Stimulated activated CD4-positive, alpha-beta T cell treated with anti-CD3 and anti-CD28 coated beads, Interleukin-4, amount 100 ng/mL, for 24 hours (primary cell): ENCODE data around the gene NTNG1.

Source experiments
- DNase-seq: peaks from one replicate; pipeline ENCODE4 v3.0.0-alpha.2; 2020

Gene NTNG1

GRCh38 chr1:107419003-107419402 is 278.2 kb downstream of the NTNG1 start:
- DNase-seq: no peak

GRCh38 chr1:107422901-107423300 is 282.1 kb downstream of the NTNG1 start:
- DNase-seq: no peak

- DNase-seq: peak; percentile 5
Observed at GRCh38 chr1:107430540-107431228, 289.8 kb downstream of the NTNG1 start.

- DNase-seq: no peak
Observed at GRCh38 chr1:107432108-107432507, 291.3 kb downstream of the NTNG1 start.

GRCh38 chr1:107433068-107433467 is 292.2 kb downstream of the NTNG1 start:
- no peak for DNase-seq

GRCh38 chr1:107433635-107434360 is 293.0 kb downstream of the NTNG1 start:
- no peak for DNase-seq

- DNase-seq: no peak
Observed at GRCh38 chr1:107434361-107434693, 293.5 kb downstream of the NTNG1 start.

- no peak for DNase-seq
Observed at GRCh38 chr1:107436552-107437241, 295.9 kb downstream of the NTNG1 start.

GRCh38 chr1:107439567-107439966 is 298.7 kb downstream of the NTNG1 start:
- no peak for DNase-seq

GRCh38 chr1:107442551-107442950 is 301.7 kb downstream of the NTNG1 start:
- no peak for DNase-seq

- DNase-seq: no peak
Observed at GRCh38 chr1:107443027-107443426, 302.2 kb downstream of the NTNG1 start.

- DNase-seq: no peak
Observed at GRCh38 chr1:107443860-107444259, 303.0 kb downstream of the NTNG1 start.

- no peak for DNase-seq
Observed at GRCh38 chr1:107444302-107444701, 303.5 kb downstream of the NTNG1 start.

- no peak for DNase-seq
Observed at GRCh38 chr1:107449326-107449725, 308.5 kb downstream of the NTNG1 start.

GRCh38 chr1:107450899-107451664 is 310.2 kb downstream of the NTNG1 start:
- DNase-seq: no peak

- no peak for DNase-seq
Observed at GRCh38 chr1:107451715-107452114, 310.9 kb downstream of the NTNG1 start.

- DNase-seq: no peak
Observed at GRCh38 chr1:107454791-107455190, 314.0 kb downstream of the NTNG1 start.

- DNase-seq: no peak
Observed at GRCh38 chr1:107457989-107458388, 317.1 kb downstream of the NTNG1 start.

GRCh38 chr1:107459204-107459904 is 318.5 kb downstream of the NTNG1 start:
- no peak for DNase-seq

- DNase-seq: no peak
Observed at GRCh38 chr1:107460035-107460434, 319.2 kb downstream of the NTNG1 start.

- no peak for DNase-seq
Observed at GRCh38 chr1:107464827-107465226, 324.0 kb downstream of the NTNG1 start.

- no peak for DNase-seq
Observed at GRCh38 chr1:107467286-107467685, 326.4 kb downstream of the NTNG1 start.

GRCh38 chr1:107467811-107468210 is 327.0 kb downstream of the NTNG1 start:
- no peak for DNase-seq
